OCI-LY7 (cell line): ENCODE measurements around the gene BST1.

ENCODE experiments used
- CTCF ChIP-seq: fragments of 200-600 bp; sonication (generic); conservative IDR thresholded peaks from 2 replicates; pipeline ENCODE4 v1.5.1; 2014; ENCODE audit warnings: mild to moderate bottlenecking, antibody characterized with exemption, low read length, moderate library complexity, mixed read lengths
- EZH2phosphoT487 ChIP-seq: fragments of 200-600 bp; sonication (generic); IDR thresholded peaks from 2 replicates; pipeline ENCODE4 v1.6.1; 2018; ENCODE audit warnings: low read depth, borderline replicate concordance, mild to moderate bottlenecking, mixed run types, antibody characterized with exemption, low read length, moderate library complexity, mixed read lengths

DNA sequence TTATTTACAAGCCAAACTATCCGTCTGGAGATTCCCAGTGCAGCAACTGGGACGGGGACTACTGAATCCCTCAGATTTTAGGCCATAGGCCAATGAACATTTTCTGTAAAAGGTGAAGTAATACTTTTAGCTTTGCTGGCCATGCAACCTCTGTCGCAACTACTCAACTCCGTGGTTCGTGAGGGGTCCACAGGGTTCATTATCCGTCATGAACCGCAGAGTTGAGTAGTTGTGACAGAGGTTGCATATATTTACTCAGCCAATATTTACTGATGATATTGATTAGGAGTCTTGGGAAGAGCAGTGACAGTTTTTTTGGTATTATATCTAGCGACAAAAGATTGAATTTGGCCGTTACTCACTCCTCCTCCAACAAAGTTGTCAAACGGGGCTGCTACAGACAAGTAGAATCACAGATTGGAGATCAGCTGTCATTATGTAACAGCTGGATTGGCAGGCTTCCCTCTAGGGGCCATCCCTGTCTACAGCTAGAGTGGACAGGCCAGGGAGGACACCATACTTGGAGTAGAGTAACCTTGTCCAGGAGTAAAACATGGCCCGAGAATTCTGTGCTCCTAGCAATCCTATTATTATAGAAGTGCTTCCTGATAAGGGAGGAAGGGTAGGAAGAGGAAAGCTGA is 38.0 kb downstream of the BST1 start:
- TF ChIP-seq CTCF, result no peak
- no peak for TF ChIP-seq EZH2phosphoT487
